H9 (cell line): ENCODE results near the gene NOP56. TPM values are rescaled to one million over a fixed set of nuclear protein-coding genes. Genes with fewer than 3 reads are reported as not detected.

Experiments used
- DNase-seq: peaks from one replicate; pipeline ENCODE4 v3.0.0-alpha.2; 2017
- H2AFZ ChIP-seq: one replicate; pipeline ENCODE4 v1.6.1; 2013; ENCODE audit warnings: mild to moderate bottlenecking, low read length, control low read depth, moderate library complexity
- H2AK5ac ChIP-seq: 2 replicates; pipeline ENCODE4 v1.6.1; 2013; ENCODE audit warnings: low read length, control low read depth, mixed read lengths; ENCODE audit not compliant: insufficient read length
- H2BK120ac ChIP-seq: one replicate; pipeline ENCODE4 v1.6.1; 2013; ENCODE audit warnings: low read depth, mild to moderate bottlenecking, low read length, control low read depth, inconsistent platforms; ENCODE audit not compliant: poor library complexity, severe bottlenecking
- H2BK12ac ChIP-seq: 2 replicates; pipeline ENCODE4 v1.6.1; 2013; ENCODE audit warnings: low read length, control low read depth, mixed read lengths, low read depth; ENCODE audit not compliant: insufficient read length
- H2BK15ac ChIP-seq: 2 replicates; pipeline ENCODE4 v1.6.1; 2013; ENCODE audit warnings: low read depth, low read length, control low read depth
- H2BK20ac ChIP-seq: one replicate; pipeline ENCODE4 v1.6.1; 2013; ENCODE audit warnings: low read depth, mild to moderate bottlenecking, low read length, control low read depth, inconsistent platforms; ENCODE audit not compliant: poor library complexity, severe bottlenecking
- H2BK5ac ChIP-seq: 2 replicates; pipeline ENCODE4 v1.6.1; 2013; ENCODE audit warnings: low read length, control low read depth, mixed read lengths; ENCODE audit not compliant: insufficient read length
- H3K14ac ChIP-seq: 2 replicates; pipeline ENCODE4 v1.6.1; 2013; ENCODE audit warnings: low read length, control low read depth; ENCODE audit not compliant: insufficient read depth
- H3K18ac ChIP-seq: 2 replicates; pipeline ENCODE4 v1.6.1; 2013; ENCODE audit warnings: low read depth, mild to moderate bottlenecking, mixed read lengths, low read length, control low read depth; ENCODE audit not compliant: insufficient read length
- H3K23ac ChIP-seq: 2 replicates; pipeline ENCODE4 v1.6.1; 2013; ENCODE audit warnings: low read length, control low read depth, mixed read lengths, low read depth; ENCODE audit not compliant: insufficient read length
- H3K23me2 ChIP-seq: 2 replicates; pipeline ENCODE4 v1.6.1; 2013; ENCODE audit warnings: low read depth, mild to moderate bottlenecking, mixed read lengths, low read length, control low read depth; ENCODE audit not compliant: insufficient read length, poor library complexity, severe bottlenecking
- H3K27ac ChIP-seq: 2 replicates; pipeline ENCODE4 v1.5.1; 2013; ENCODE audit warnings: low read length, control low read depth, mixed read lengths, low read depth; ENCODE audit not compliant: insufficient read length
- H3K27me3 ChIP-seq: 2 replicates; pipeline ENCODE4 v1.6.1; 2013; ENCODE audit warnings: low read length, control low read depth, inconsistent platforms; ENCODE audit not compliant: insufficient read depth
- H3K4ac ChIP-seq: 2 replicates; pipeline ENCODE4 v1.6.1; 2013; ENCODE audit warnings: low read depth, mild to moderate bottlenecking, control low read depth, inconsistent platforms, low read length, moderate library complexity
- H3K4me1 ChIP-seq: 2 replicates; pipeline ENCODE4 v1.6.1; 2013; ENCODE audit warnings: low read length, control low read depth, inconsistent platforms; ENCODE audit not compliant: insufficient read depth
- H3K4me2 ChIP-seq: 2 replicates; pipeline ENCODE4 v1.6.1; 2013; ENCODE audit warnings: low read length, control low read depth, mixed read lengths; ENCODE audit not compliant: insufficient read length, insufficient read depth
- H3K56ac ChIP-seq: 2 replicates; pipeline ENCODE4 v1.6.1; 2013; ENCODE audit warnings: low read depth, mild to moderate bottlenecking, mixed read lengths, low read length, control low read depth; ENCODE audit not compliant: insufficient read length
- H3K79me1 ChIP-seq: 2 replicates; pipeline ENCODE4 v1.6.1; 2013; ENCODE audit warnings: low read depth, mild to moderate bottlenecking, moderate library complexity, low read length, control low read depth, inconsistent platforms; ENCODE audit not compliant: insufficient read depth, poor library complexity, severe bottlenecking
- H3K79me2 ChIP-seq: 2 replicates; pipeline ENCODE4 v1.6.1; 2013; ENCODE audit warnings: low read length, control low read depth, inconsistent platforms; ENCODE audit not compliant: insufficient read depth
- H3K9ac ChIP-seq: 2 replicates; pipeline ENCODE4 v1.6.1; 2013; ENCODE audit warnings: low read length, control low read depth, mixed read lengths; ENCODE audit not compliant: insufficient read length; ENCODE audit errors: extremely low read depth
- H3K9me3 ChIP-seq: one replicate; pipeline ENCODE4 v1.6.1; 2013; ENCODE audit warnings: low read depth, low read length, inconsistent platforms; ENCODE audit not compliant: control insufficient read depth
- H3T11ph ChIP-seq: one replicate; pipeline ENCODE4 v1.6.1; 2013; ENCODE audit warnings: mild to moderate bottlenecking, low read length, control low read depth, inconsistent platforms
- H4K20me1 ChIP-seq: one replicate; pipeline ENCODE4 v1.6.1; 2013; ENCODE audit not compliant: control insufficient read depth, insufficient read length, insufficient read depth
- H4K5ac ChIP-seq: 2 replicates; pipeline ENCODE4 v1.6.1; 2013; ENCODE audit warnings: low read depth, mild to moderate bottlenecking, mixed read lengths, low read length, control low read depth; ENCODE audit not compliant: insufficient read length
- H4K8ac ChIP-seq: replicated peaks from 2 replicates; pipeline ENCODE4 v1.6.1; 2013; ENCODE audit warnings: low read length, control low read depth, mixed read lengths, low read depth; ENCODE audit not compliant: insufficient read length
- H4K91ac ChIP-seq: 2 replicates; pipeline ENCODE4 v1.6.1; 2013; ENCODE audit warnings: low read depth, mild to moderate bottlenecking, moderate library complexity, mixed read lengths, low read length, control low read depth; ENCODE audit not compliant: insufficient read length
- H3K27ac Mint-ChIP-seq, 3 experiments: 2 replicates in 2 of 3; 3 replicates in 1 of 3; pipeline ENCODE4 v1.8.0; 2020 to 2021; ENCODE audit warnings: mixed read lengths in 3 of 3, mild to moderate bottlenecking in 1 of 3, moderate library complexity in 1 of 3
- H3K27me3 Mint-ChIP-seq: 2 replicates; pipeline ENCODE4 v1.8.0; 2021; ENCODE audit warnings: low read depth, mild to moderate bottlenecking, moderate library complexity, mixed read lengths
- H3K36me3 Mint-ChIP-seq, 3 experiments: 2 replicates in 2 of 3; 3 replicates in 1 of 3; pipeline ENCODE4 v1.8.0; 2020 to 2021; ENCODE audit warnings: low read depth in 3 of 3, mixed read lengths in 3 of 3; ENCODE audit not compliant: insufficient read depth in 1 of 3
- H3K4me1 Mint-ChIP-seq, 2 experiments: 2 replicates each; pipeline ENCODE4 v1.8.0; 2020; ENCODE audit warnings: mixed read lengths in 2 of 2
- H3K4me3 Mint-ChIP-seq, 2 experiments: 2 replicates in 1 of 2; 3 replicates in 1 of 2; pipeline ENCODE4 v1.8.0; 2020 to 2021; ENCODE audit warnings: mild to moderate bottlenecking in 2 of 2, mixed read lengths in 2 of 2, moderate library complexity in 1 of 2
- H3K9me3 Mint-ChIP-seq, 2 experiments: 2 replicates in 1 of 2; 3 replicates in 1 of 2; pipeline ENCODE4 v1.8.0; 2020; ENCODE audit warnings: mild to moderate bottlenecking in 2 of 2, mixed read lengths in 2 of 2, moderate library complexity in 1 of 2
- CTCF ChIP-seq: fragments of 200-600 bp; sonication (generic); conservative IDR thresholded peaks from 3 replicates; pipeline ENCODE4 v1.8.0; 2021; ENCODE audit warnings: antibody characterized with exemption, mild to moderate bottlenecking
- WGBS: extraction: QIAGEN DNeasy Blood & Tissue Kit; methylation state at CpG from one replicate; pipeline ENCODE4 v1.1.7; 2013; ENCODE audit warnings: missing lambda C conversion rate, low lambda C conversion rate, mixed read lengths; ENCODE audit not compliant: insufficient read length; ENCODE audit errors: extremely low coverage; 5-methylcytosine and 5-hydroxymethylcytosine counted together
- total RNA-seq: library from RNA; stranded (reverse); gene quantifications from 2 replicates; pipeline ENCODE4 v1.2.1, GENCODE V29; 2021

Gene NOP56
- total RNA-seq, 1 experiment from 2014 or later, result 774 TPM

GRCh38 chr20:2617099-2617714, 35.2 kb upstream of the NOP56 start:
- no peaks in the 10 kb centered on the region for H3K27me3 ChIP-seq
- H2BK5ac ChIP-seq, result no peak overlapping the region
- no peak overlapping the region for H3K4me2 ChIP-seq
- H2BK15ac ChIP-seq, result no peak overlapping the region
- no peak for TF ChIP-seq CTCF
- no peak overlapping the region for H2BK120ac ChIP-seq
- no CpG with 5 or more reads among the region's 16 CpGs for WGBS
- H3K14ac ChIP-seq, result no peak overlapping the region
- no peak overlapping the region for H3K18ac ChIP-seq
- no peaks in the 10 kb centered on the region for H3K79me1 ChIP-seq
- Mint-ChIP-seq H3K27me3 (peaks cover 45% of the 10 kb centered on the region), H3K27ac (no peak overlapping the region), H3K4me3 (no peak overlapping the region), H3K9me3 (peaks cover 2 to 3% of the 10 kb centered on the region in 2 experiments; a peak in 3 of 5 replicates), H3K36me3 (no peaks in the 10 kb centered on the region), H3K4me1 (no peaks in the 10 kb centered on the region)
- H4K5ac ChIP-seq, result no peak overlapping the region
- H3K56ac ChIP-seq, result no peak overlapping the region
- no peaks in the 10 kb centered on the region for H3K79me2 ChIP-seq
- no peak overlapping the region for H3K4ac ChIP-seq
- H3K9ac ChIP-seq, result no peak overlapping the region
- no peaks in the 10 kb centered on the region for H3K4me1 ChIP-seq
- no peak overlapping the region for H2BK20ac ChIP-seq
- no peaks in the 10 kb centered on the region for H3K9me3 ChIP-seq
- H3K23me2 ChIP-seq, result no peaks in the 10 kb centered on the region
- H4K91ac ChIP-seq, result no peak overlapping the region
- H2BK12ac ChIP-seq, result no peak overlapping the region
- no peak overlapping the region for H3K23ac ChIP-seq
- no peak overlapping the region for H4K8ac ChIP-seq
- DNase-seq, result no peak
- H3K27ac ChIP-seq, result no peak overlapping the region
- H4K20me1 ChIP-seq, result no peaks in the 10 kb centered on the region
- no peak overlapping the region for H2AK5ac ChIP-seq
- H2AFZ ChIP-seq, result no peak overlapping the region
- no peak overlapping the region for H3T11ph ChIP-seq
